ENCODE results near the gene POFUT2. TPM values are rescaled to one million over a fixed set of nuclear protein-coding genes. Genes with fewer than 3 reads are reported as not detected.

POFUT2 gene
- total and polyA plus RNA-seq, 3 donors from 2014 or later = 49.9 to 63.3 (median 55.9) TPM

- H3K27me3 ChIP-seq = no peaks in the 10 kb centered on the region
- H3K4me1 ChIP-seq = no peaks in the 10 kb centered on the region
- no peaks in the 10 kb centered on the region for H3K9me3 ChIP-seq
- intact Hi-C loops (cut with DNase I; ENCODE audit: low total_unique reads) = no loop called here
- 90 to 100% methylated on average over 2 to 7 of the region's 14 CpGs for WGBS, 2 donors
- no peak overlapping the region for H3K27ac ChIP-seq
- TF ChIP-seq, protein P1, sequence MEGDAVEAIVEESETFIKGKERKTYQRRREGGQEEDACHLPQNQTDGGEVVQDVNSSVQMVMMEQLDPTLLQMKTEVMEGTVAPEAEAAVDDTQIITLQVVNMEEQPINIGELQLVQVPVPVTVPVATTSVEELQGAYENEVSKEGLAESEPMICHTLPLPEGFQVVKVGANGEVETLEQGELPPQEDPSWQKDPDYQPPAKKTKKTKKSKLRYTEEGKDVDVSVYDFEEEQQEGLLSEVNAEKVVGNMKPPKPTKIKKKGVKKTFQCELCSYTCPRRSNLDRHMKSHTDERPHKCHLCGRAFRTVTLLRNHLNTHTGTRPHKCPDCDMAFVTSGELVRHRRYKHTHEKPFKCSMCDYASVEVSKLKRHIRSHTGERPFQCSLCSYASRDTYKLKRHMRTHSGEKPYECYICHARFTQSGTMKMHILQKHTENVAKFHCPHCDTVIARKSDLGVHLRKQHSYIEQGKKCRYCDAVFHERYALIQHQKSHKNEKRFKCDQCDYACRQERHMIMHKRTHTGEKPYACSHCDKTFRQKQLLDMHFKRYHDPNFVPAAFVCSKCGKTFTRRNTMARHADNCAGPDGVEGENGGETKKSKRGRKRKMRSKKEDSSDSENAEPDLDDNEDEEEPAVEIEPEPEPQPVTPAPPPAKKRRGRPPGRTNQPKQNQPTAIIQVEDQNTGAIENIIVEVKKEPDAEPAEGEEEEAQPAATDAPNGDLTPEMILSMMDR (IDR thresholded peaks at IDR 0.05) = no peak
- no peak for TF ChIP-seq POLR2A (IDR thresholded peaks at IDR 0.05)
- H3K36me3 ChIP-seq (ENCODE audit: low read depth, missing control alignments) = no peaks in the 10 kb centered on the region
- no peak for DNase-seq
- H3K4me3 ChIP-seq = no peak overlapping the region
Observed at GRCh38 chr21:45335151-45335760, 47.6 kb upstream of the POFUT2 start.

DNA sequence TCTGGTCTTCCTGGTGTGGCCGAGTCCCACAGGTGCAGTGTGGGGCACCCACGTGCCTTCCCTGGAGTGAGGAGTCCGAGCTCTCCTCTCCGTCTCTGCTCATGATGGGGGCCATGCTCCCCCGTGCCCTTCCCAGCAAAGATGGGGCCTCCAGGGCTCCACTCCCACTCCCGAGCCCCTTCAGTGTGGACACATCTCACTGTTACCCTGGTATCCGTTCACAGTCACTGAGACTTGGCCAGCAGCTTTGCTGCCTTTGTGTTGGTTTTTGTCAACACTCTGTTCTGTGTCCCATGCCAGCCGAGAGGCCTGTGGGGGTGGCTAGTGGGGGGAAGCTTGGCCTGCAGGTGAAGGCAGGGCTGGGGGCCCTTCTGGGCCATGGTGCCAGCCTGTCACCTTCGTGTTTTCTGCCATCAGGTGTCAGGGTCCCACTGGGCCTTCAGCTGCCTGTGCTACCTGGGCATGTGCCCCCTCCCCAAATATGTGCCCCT, 46.9 kb upstream of the POFUT2 start:
- WGBS, 2 donors = 90% methylated on average over 8 to 9 of the region's 9 CpGs
- TF ChIP-seq, protein P1 (IDR thresholded peaks at IDR 0.05) = no peak
- Histone ChIP-seq H3K36me3 (ENCODE audit: low read depth, missing control alignments) (no peaks in the 10 kb centered on the region), H3K27me3 (no peaks in the 10 kb centered on the region), H3K4me1 (peaks cover 4% of the 10 kb centered on the region), H3K4me3 (no peak overlapping the region), H3K27ac (no peak overlapping the region), H3K9me3 (no peaks in the 10 kb centered on the region)
- intact Hi-C loops (cut with DNase I; ENCODE audit: low total_unique reads) = no loop called here
- no peak for DNase-seq

DNA sequence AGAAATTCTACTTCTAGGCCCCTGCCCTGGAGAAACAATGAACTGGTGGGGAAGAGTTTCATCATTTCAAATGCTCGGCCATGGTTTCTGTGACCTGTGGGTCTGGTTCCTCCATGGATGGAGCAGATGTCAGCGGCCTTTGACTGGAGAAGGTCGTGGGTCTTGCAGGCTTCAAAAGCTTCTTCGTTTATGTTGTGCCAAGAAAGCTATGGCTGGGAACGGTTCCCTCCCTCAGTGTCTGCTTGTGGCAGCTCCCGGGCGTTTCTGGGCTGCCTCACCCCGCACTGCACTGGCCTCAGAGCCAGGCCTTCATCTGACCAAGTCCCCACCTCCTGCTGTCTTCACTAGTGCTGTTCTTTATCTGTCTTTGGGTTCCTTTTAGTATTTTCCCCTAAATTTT, 46.4 kb upstream of the POFUT2 start:
- no peak for TF ChIP-seq POLR2A (IDR thresholded peaks at IDR 0.05)
- TF ChIP-seq, protein P1 (IDR thresholded peaks at IDR 0.05) = no peak
- no peaks in the 10 kb centered on the region for H3K9me3 ChIP-seq
- no peak for DNase-seq
- WGBS, 2 donors = 79 to 84% methylated on average over 8 of the region's 8 CpGs
- no peak overlapping the region for H3K27ac ChIP-seq
- no peak overlapping the region for H3K4me3 ChIP-seq
- peaks cover 5% of the 10 kb centered on the region for H3K4me1 ChIP-seq
- intact Hi-C loops (cut with DNase I; ENCODE audit: low total_unique reads) = no loop called here
- no peaks in the 10 kb centered on the region for H3K27me3 ChIP-seq
- no peaks in the 10 kb centered on the region for H3K36me3 ChIP-seq (ENCODE audit: low read depth, missing control alignments)

GRCh38 chr21:45333583-45334121, 46.0 kb upstream of the POFUT2 start:
- intact Hi-C loops (cut with DNase I; ENCODE audit: low total_unique reads) = no loop called here
- Histone ChIP-seq H3K36me3 (ENCODE audit: low read depth, missing control alignments) (no peaks in the 10 kb centered on the region), H3K9me3 (no peaks in the 10 kb centered on the region), H3K4me1 (peaks cover 10% of the 10 kb centered on the region), H3K27ac (no peak overlapping the region), H3K4me3 (no peak overlapping the region), H3K27me3 (no peaks in the 10 kb centered on the region)
- 88 to 94% methylated on average over 18 of the region's 18 CpGs for WGBS, 2 donors
- DNase-seq = no peak
- no peak for TF ChIP-seq POLR2A (IDR thresholded peaks at IDR 0.05)
- TF ChIP-seq, protein P1 (IDR thresholded peaks at IDR 0.05) = no peak
